IMR-90 (cell line): ENCODE data around the gene PPP1CA. TPM values are rescaled to one million over a fixed set of nuclear protein-coding genes. Genes with fewer than 3 reads are reported as not detected.

Experiments
- ATAC-seq: fragments of 200-7000 bp; cut with Tn5 transposase; 2 replicates; pipeline ENCODE4 v1.9.1; 2020; ENCODE audit warnings: low read depth, mild to moderate bottlenecking, moderate library complexity
- BruUV-seq: library from RNA; stranded (reverse); fragments of 400-500 nt; replicated peaks from 2 replicates; lab custom pipeline; 2021; lab: Mats Ljungman, UMichigan
- CTCF ChIA-PET: fragments of 300-600 bp; formaldehyde crosslinking; extraction: SDS; loops from one replicate; lab custom pipeline; 2021; ENCODE audit warnings: antibody characterized with exemption; lab: Yijun Ruan, JAX
- POLR2A ChIA-PET: fragments of 300-600 bp; sonication (Branson Sonifier 250); formaldehyde crosslinking; loops from one replicate; lab custom pipeline; 2022; ENCODE audit warnings: antibody characterized with exemption; ENCODE audit not compliant: unreplicated experiment; lab: Charles Lee
- DNase-seq: peaks from one replicate; pipeline ENCODE4 v3.0.0; 2013
- H2AFZ ChIP-seq: replicated peaks from 2 replicates; pipeline ENCODE3; 2013; ENCODE audit warnings: low read length, mild to moderate bottlenecking; ENCODE audit not compliant: poor library complexity
- H2AK5ac ChIP-seq: 2 replicates; pipeline ENCODE4 v1.6.1; 2013; ENCODE audit warnings: low read depth, low read length, inconsistent platforms
- H2AK9ac ChIP-seq: replicated peaks from 2 replicates; pipeline ENCODE3; 2013; ENCODE audit warnings: mild to moderate bottlenecking, low read depth, low read length, moderate library complexity; ENCODE audit not compliant: poor library complexity
- H2BK120ac ChIP-seq: 2 replicates; pipeline ENCODE4 v1.6.1; 2013; ENCODE audit warnings: low read depth, low read length, inconsistent platforms
- H2BK15ac ChIP-seq: 3 replicates; pipeline ENCODE4 v1.6.1; 2013; ENCODE audit warnings: low read depth, low read length, inconsistent platforms
- H2BK20ac ChIP-seq: 2 replicates; pipeline ENCODE4 v1.6.1; 2013; ENCODE audit warnings: low read depth, mild to moderate bottlenecking, inconsistent platforms, low read length, moderate library complexity
- H2BK5ac ChIP-seq: 2 replicates; pipeline ENCODE4 v1.6.1; 2013; ENCODE audit warnings: mild to moderate bottlenecking, low read depth, low read length, inconsistent platforms; ENCODE audit not compliant: poor library complexity, severe bottlenecking
- H3K14ac ChIP-seq: replicated peaks from 2 replicates; pipeline ENCODE4 v1.6.1; 2013; ENCODE audit warnings: low read depth, low read length, inconsistent platforms
- H3K18ac ChIP-seq: 2 replicates; pipeline ENCODE4 v1.6.1; 2013; ENCODE audit warnings: low read depth, low read length, control low read depth
- H3K23ac ChIP-seq: 2 replicates; pipeline ENCODE4 v1.6.1; 2013; ENCODE audit warnings: low read depth, low read length, inconsistent platforms
- H3K27ac ChIP-seq: 2 replicates; pipeline ENCODE4 v1.5.1; 2013; ENCODE audit warnings: mild to moderate bottlenecking, control low read depth, low read length; ENCODE audit not compliant: insufficient read depth
- H3K27me3 ChIP-seq: 2 replicates; pipeline ENCODE4 v1.6.1; 2013; ENCODE audit warnings: low read length; ENCODE audit not compliant: control insufficient read depth, insufficient read depth
- H3K36me3 ChIP-seq: 2 replicates; pipeline ENCODE4 v1.6.1; 2013; ENCODE audit warnings: low read length, mixed read lengths; ENCODE audit not compliant: control insufficient read depth, insufficient read depth
- H3K4ac ChIP-seq: 2 replicates; pipeline ENCODE4 v1.6.1; 2013; ENCODE audit warnings: low read depth, low read length, inconsistent platforms
- H3K4me1 ChIP-seq: 2 replicates; pipeline ENCODE4 v1.6.1; 2013; ENCODE audit warnings: low read length, mixed read lengths; ENCODE audit not compliant: control insufficient read depth, insufficient read depth
- H3K4me2 ChIP-seq: 2 replicates; pipeline ENCODE4 v1.6.1; 2013; ENCODE audit warnings: low read depth, mild to moderate bottlenecking, control low read depth, low read length, moderate library complexity
- H3K4me3 ChIP-seq: 2 replicates; pipeline ENCODE4 v1.5.1; 2013; ENCODE audit warnings: low read depth, mild to moderate bottlenecking, control low read depth, low read length, moderate library complexity; ENCODE audit not compliant: insufficient read depth
- H3K56ac ChIP-seq: 2 replicates; pipeline ENCODE4 v1.6.1; 2013; ENCODE audit warnings: low read length, inconsistent platforms; ENCODE audit not compliant: insufficient read depth; ENCODE audit errors: extremely low read depth
- H3K79me1 ChIP-seq, 2 experiments: 2 replicates each; pipeline ENCODE4 v1.6.1; 2013; ENCODE audit warnings: low read length in 2 of 2, inconsistent platforms in 1 of 2, low read depth in 1 of 2
- H3K9ac ChIP-seq: 2 replicates; pipeline ENCODE4 v1.6.1; 2013; ENCODE audit warnings: low read depth, low read length, control low read depth
- H3K9me1 ChIP-seq: 2 replicates; pipeline ENCODE4 v1.6.1; 2013; ENCODE audit warnings: low read length, inconsistent platforms; ENCODE audit not compliant: insufficient read depth
- H3K9me3 ChIP-seq: 2 replicates; pipeline ENCODE4 v1.6.1; 2013; ENCODE audit warnings: low read length; ENCODE audit not compliant: control insufficient read depth, insufficient read depth
- H4K20me1 ChIP-seq: 2 replicates; pipeline ENCODE4 v1.6.1; 2013; ENCODE audit warnings: low read length, inconsistent platforms; ENCODE audit not compliant: insufficient read depth
- H4K5ac ChIP-seq: 2 replicates; pipeline ENCODE4 v1.6.1; 2013; ENCODE audit warnings: mild to moderate bottlenecking, low read depth, low read length, control low read depth
- H4K8ac ChIP-seq, 2 experiments: 2 replicates each; pipeline ENCODE4 v1.6.1; 2013; ENCODE audit warnings: low read depth in 2 of 2, low read length in 2 of 2, control low read depth in 1 of 2, inconsistent platforms in 1 of 2
- H4K91ac ChIP-seq: 2 replicates; pipeline ENCODE4 v1.6.1; 2013; ENCODE audit warnings: low read depth, low read length, inconsistent platforms; ENCODE audit not compliant: insufficient read depth
- BHLHE40 ChIP-seq: fragments of 150-350 bp; IDR thresholded peaks from 2 replicates; pipeline ENCODE4 v1.6.1; 2016; ENCODE audit warnings: mild to moderate bottlenecking, low read depth, low read length
- CEBPB ChIP-seq: IDR thresholded peaks from 2 replicates; pipeline ENCODE4 v1.6.1; 2012; ENCODE audit warnings: low read depth, low read length, improper control_type of control experiment
- CHD1 ChIP-seq: IDR thresholded peaks from 2 replicates; pipeline ENCODE4 v1.6.1; 2012; ENCODE audit warnings: low read depth, low read length, improper control_type of control experiment
- CTCF ChIP-seq: conservative IDR thresholded peaks from 2 replicates; pipeline ENCODE4 v1.5.1; 2012; ENCODE audit warnings: mild to moderate bottlenecking, low read depth, low read length, improper control_type of control experiment
- ELK1 ChIP-seq: fragments of 150-350 bp; IDR thresholded peaks from 2 replicates; pipeline ENCODE4 v1.6.1; 2016; ENCODE audit warnings: low read depth, mild to moderate bottlenecking, low read length, moderate library complexity, borderline replicate concordance
- FOS ChIP-seq: fragments of 150-350 bp; IDR thresholded peaks from 2 replicates; pipeline ENCODE4 v1.6.1; 2016; ENCODE audit warnings: low read depth, low read length
- MXI1 ChIP-seq: IDR thresholded peaks from 2 replicates; pipeline ENCODE4 v1.6.1; 2012; ENCODE audit warnings: low read depth, mild to moderate bottlenecking, low read length, moderate library complexity, borderline replicate concordance
- NFE2L2 ChIP-seq: fragments of 150-350 bp; IDR thresholded peaks from 2 replicates; pipeline ENCODE4 v1.6.1; 2016; ENCODE audit warnings: low read depth, mild to moderate bottlenecking, low read length
- RAD21 ChIP-seq: IDR thresholded peaks from 2 replicates; pipeline ENCODE4 v1.6.1; 2012; ENCODE audit warnings: low read length, improper control_type of control experiment
- RCOR1 ChIP-seq: IDR thresholded peaks from 2 replicates; pipeline ENCODE4 v1.6.1; 2012; ENCODE audit warnings: mild to moderate bottlenecking, low read length, improper control_type of control experiment; ENCODE audit not compliant: insufficient replicate concordance
- SMC3 ChIP-seq: fragments of 150-350 bp; IDR thresholded peaks from 2 replicates; pipeline ENCODE4 v1.6.1; 2016; ENCODE audit warnings: low read depth, mild to moderate bottlenecking, antibody characterized with exemption, low read length, moderate library complexity
- USF2 ChIP-seq: fragments of 150-350 bp; IDR thresholded peaks from 2 replicates; pipeline ENCODE4 v1.6.1; 2017; ENCODE audit warnings: mild to moderate bottlenecking, antibody characterized with exemption, low read length, low read depth
- WGBS, 2 experiments: methylation state at CpG; one replicate each; pipeline versions ENCODE4 v1.1.5 to v1.1.7; 2013; ENCODE audit warnings: missing lambda C conversion rate in 2 of 2; ENCODE audit not compliant: insufficient read length in 1 of 2; ENCODE audit errors: extremely low coverage in 2 of 2; 5-methylcytosine and 5-hydroxymethylcytosine counted together
- dilution Hi-C: fragments of 300-500 bp; cut with HindIII; formaldehyde crosslinking; loops from one replicate; pipeline ENCODE4 v1.14.3; 2018; ENCODE audit warnings: low sequenced_read_pairs; ENCODE audit not compliant: unreplicated experiment
- in situ Hi-C: fragments of 300-500 bp; cut with MboI; formaldehyde crosslinking; loops from 3 replicates; pipeline ENCODE4 v1.14.3; 2019; ENCODE audit warnings: low sequenced_read_pairs, inconsistent platforms, mixed read lengths
- intact Hi-C: fragments of 100-400 bp; cut with micrococcal nuclease; formaldehyde crosslinking; loops from 2 replicates; pipeline ENCODE4 v1.10.0; 2022
- polyA plus RNA-seq, 3 experiments: library from polyadenylated mRNA; depleted of rRNA; stranded (reverse); fragments of >200 nt; gene quantifications; 2 replicates each; pipeline ENCODE4 v1.2.3, GENCODE V29; 2012; ENCODE audit warnings: low replicate concordance in 1 of 3
- total RNA-seq: library from RNA; depleted of rRNA; stranded (reverse); fragments of >200 nt; gene quantifications from 2 replicates; pipeline ENCODE4 v1.2.3, GENCODE V29; 2012

PPP1CA gene
- total and polyA plus RNA-seq, 2 of the 4 experiments (the other 2 are of a cell fraction): 228 to 313 TPM

- ATAC-seq: no peak
- no peak for TF ChIP-seq BHLHE40
- no peak for TF ChIP-seq CTCF
- no peak for TF ChIP-seq CEBPB
- TF ChIP-seq RAD21: no peak
- no peak for TF ChIP-seq MXI1
- TF ChIP-seq ELK1: no peak
- no peak for TF ChIP-seq RCOR1
- no peak for TF ChIP-seq NFE2L2
- no peak for TF ChIP-seq FOS
- TF ChIP-seq CHD1: no peak
- no peak for TF ChIP-seq SMC3
- no peak for TF ChIP-seq USF2
- Histone ChIP-seq H3K9me3 (no peaks in the 10 kb centered on the region), H3K4ac (no peak overlapping the region), H3K4me1 (peaks cover 13% of the 10 kb centered on the region), H3K9me1 (no peaks in the 10 kb centered on the region), H4K5ac (no peak overlapping the region), H3K27me3 (no peaks in the 10 kb centered on the region), H4K20me1 (peaks cover 34% of the 10 kb centered on the region), H2BK15ac (no peak overlapping the region), H4K91ac (no peak overlapping the region), H3K9ac (no peak overlapping the region), H3K14ac (no peak overlapping the region), H2AFZ (no peak overlapping the region), H3K4me2 (no peak overlapping the region), H3K36me3 (peaks cover 43% of the 10 kb centered on the region), H3K4me3 (no peak overlapping the region), H3K18ac (no peak overlapping the region), H2BK120ac (no peak overlapping the region), H4K8ac (no peak overlapping the region), H3K79me1 (peaks cover 21 to 48% of the 10 kb centered on the region in 2 experiments; a peak in 3 of 4 replicates), H2BK5ac (no peak overlapping the region), H2AK5ac (no peak overlapping the region), H3K23ac (no peak overlapping the region), H3K27ac (no peak overlapping the region), H3K56ac (no peak overlapping the region), H2BK20ac (no peak overlapping the region), H2AK9ac (no peak overlapping the region)
- ChIA-PET CTCF (no interaction called here), POLR2A (no interaction called here)
- dilution Hi-C loops: no loop called here
- intact Hi-C loops: no loop called here
- in situ Hi-C loops: no loop called here
- no peak for DNase-seq
- BruUV-seq: no TSS peak
- 88% methylated on average over 4 of the region's 7 CpGs; no CpG with 5 or more reads in 1 of the 2 experiments for WGBS, 2 experiments
These were observed 5.4 kb downstream of the PPP1CA start for GRCh38 chr11:67396259-67396581.
